Measurements from ENCODE around the gene ASB15. TPM values are rescaled to one million over a fixed set of nuclear protein-coding genes. Genes with fewer than 3 reads are reported as not detected.
"Not testable (repeated sequence)": the region's sequence is repeated elsewhere in the genome, so short reads cannot be mapped to it uniquely, and the experiment has no call there.

ASB15 gene
- total and polyA plus RNA-seq, 2 donors (not counting 3 experiments of a cell fraction or from before 2014, with no cell fraction given) = not detected

DNA sequence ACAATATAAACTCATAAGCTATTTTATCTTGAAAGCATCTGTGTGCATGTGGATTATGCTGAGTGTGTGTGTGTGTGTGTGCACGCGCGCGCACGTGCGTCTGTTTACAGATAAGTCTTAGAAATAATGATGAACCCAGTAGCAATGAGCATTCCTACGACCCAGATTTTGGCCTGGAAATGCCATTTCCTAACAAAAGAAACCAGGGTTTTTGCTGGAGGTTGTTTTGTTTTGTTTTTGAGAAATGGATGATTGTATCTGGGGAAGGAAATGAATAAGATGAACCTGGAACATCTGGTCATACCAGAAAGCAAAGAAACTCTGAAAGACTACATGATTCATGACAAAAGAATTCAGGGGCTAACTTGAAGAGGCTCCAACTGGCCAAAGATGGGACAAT is 31.9 kb downstream of the ASB15 start:
- H3K36me3 ChIP-seq (ENCODE audit: control insufficient read depth in 2 of 2, extremely low read depth in 1 of 2, insufficient read depth in 2 of 2, low read length in 2 of 2) = no peaks in the 10 kb centered on the region
- H3K79me2 ChIP-seq (ENCODE audit: control insufficient read depth, insufficient read depth, low read length) = no peaks in the 10 kb centered on the region
- H3K9me1 ChIP-seq (replicated peaks; ENCODE audit: control insufficient read depth, extremely low read depth, insufficient read depth, low read length) = no peaks in the 10 kb centered on the region
- H3K9me3 ChIP-seq (replicated peaks; ENCODE audit: control insufficient read depth, insufficient read depth, low read length) = no peaks in the 10 kb centered on the region
- TF ChIP-seq MYC (IDR thresholded peaks at IDR 0.05; ENCODE audit: low read depth, low read length) (peak; percentile 41), POLR2AphosphoS5 (IDR thresholded peaks at IDR 0.05; ENCODE audit: insufficient read depth, low read depth, low read length) (peak; percentile 83), GATA2 (IDR thresholded peaks at IDR 0.05; ENCODE audit: insufficient read depth, insufficient read length, low read depth, low read length) (peak; percentile 98), JUN (IDR thresholded peaks at IDR 0.05; ENCODE audit: borderline replicate concordance, insufficient read depth, insufficient read length, low read depth) (peak; percentile 93), POLR2A (IDR thresholded peaks at IDR 0.05; ENCODE audit: low read depth, low read length) (no peak), EZH2 (IDR thresholded peaks at IDR 0.05; ENCODE audit: borderline replicate concordance, low read depth, low read length, severe bottlenecking) (no peak), FOS (IDR thresholded peaks at IDR 0.05; ENCODE audit: borderline replicate concordance, insufficient read depth, low read length) (peak; percentile 94)
- TF ChIP-seq, protein P1, sequence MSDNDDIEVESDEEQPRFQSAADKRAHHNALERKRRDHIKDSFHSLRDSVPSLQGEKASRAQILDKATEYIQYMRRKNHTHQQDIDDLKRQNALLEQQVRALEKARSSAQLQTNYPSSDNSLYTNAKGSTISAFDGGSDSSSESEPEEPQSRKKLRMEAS (IDR thresholded peaks at IDR 0.05; ENCODE audit: insufficient read depth, insufficient read length) = peak; percentile 95
- TF ChIP-seq, protein P2, sequence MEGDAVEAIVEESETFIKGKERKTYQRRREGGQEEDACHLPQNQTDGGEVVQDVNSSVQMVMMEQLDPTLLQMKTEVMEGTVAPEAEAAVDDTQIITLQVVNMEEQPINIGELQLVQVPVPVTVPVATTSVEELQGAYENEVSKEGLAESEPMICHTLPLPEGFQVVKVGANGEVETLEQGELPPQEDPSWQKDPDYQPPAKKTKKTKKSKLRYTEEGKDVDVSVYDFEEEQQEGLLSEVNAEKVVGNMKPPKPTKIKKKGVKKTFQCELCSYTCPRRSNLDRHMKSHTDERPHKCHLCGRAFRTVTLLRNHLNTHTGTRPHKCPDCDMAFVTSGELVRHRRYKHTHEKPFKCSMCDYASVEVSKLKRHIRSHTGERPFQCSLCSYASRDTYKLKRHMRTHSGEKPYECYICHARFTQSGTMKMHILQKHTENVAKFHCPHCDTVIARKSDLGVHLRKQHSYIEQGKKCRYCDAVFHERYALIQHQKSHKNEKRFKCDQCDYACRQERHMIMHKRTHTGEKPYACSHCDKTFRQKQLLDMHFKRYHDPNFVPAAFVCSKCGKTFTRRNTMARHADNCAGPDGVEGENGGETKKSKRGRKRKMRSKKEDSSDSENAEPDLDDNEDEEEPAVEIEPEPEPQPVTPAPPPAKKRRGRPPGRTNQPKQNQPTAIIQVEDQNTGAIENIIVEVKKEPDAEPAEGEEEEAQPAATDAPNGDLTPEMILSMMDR (IDR thresholded peaks at IDR 0.05; ENCODE audit: extremely low read depth in 1 of 2, insufficient read depth in 1 of 2, low read depth in 1 of 2, low read length in 2 of 2) = no peak
- H3K27me3 ChIP-seq (ENCODE audit: control insufficient read depth in 2 of 2, insufficient read depth in 2 of 2, low read length in 2 of 2) = no peaks in the 10 kb centered on the region
- dilution Hi-C loops (cut with MboI; ENCODE audit: extremely low pct_ligation_motif_present, low sequenced_read_pairs) = no loop called here
- peak overlapping the region; percentile 77 for H3K27ac ChIP-seq (ENCODE audit: insufficient read depth, low read depth, low read length)
- CTCF ChIA-PET = interaction anchor here (0.7 to 4.7 kb wide), 11 partner anchors 11 to 238 kb away, joined by 3 to 85 read pairs (median 18); partner anchors contain the start of gene NDUFA5
- H3K4me3 ChIP-seq (replicated peaks in 1 of 3; ENCODE audit: insufficient read depth in 1 of 3, low read depth in 1 of 3, low read length in 3 of 3) = peak overlapping the region in 1 of 3 experiments; percentile 8
- H3K4me1 ChIP-seq (ENCODE audit: control insufficient read depth, extremely low read depth, insufficient read depth, low read length) = peaks cover 28% of the 10 kb centered on the region
- H3K4me2 ChIP-seq (ENCODE audit: insufficient read depth, low read length) = peak overlapping the region; percentile 82
- intact Hi-C loops (cut with micrococcal nuclease) = loop anchor here (1.0 to 10.0 kb wide), 10 partner anchors 11 to 1721 kb away; partner anchors contain the start of genes IQUB, NDUFA5 and WASL
- DNase-seq (ENCODE audit: low read depth, low spot score) = peak; percentile 93
- H4K20me1 ChIP-seq (replicated peaks; ENCODE audit: control insufficient read depth, extremely low read depth, insufficient read depth, low read length) = no peaks in the 10 kb centered on the region
- H3K9ac ChIP-seq (replicated peaks; ENCODE audit: extremely low read depth, insufficient read depth, low read length) = peak overlapping the region; percentile 53
- no TSS peak for BruUV-seq (replicated peaks)
- FAIRE-seq = peak; percentile 97
- POLR2A ChIA-PET = no interaction called here
- no peak overlapping the region for H2AFZ ChIP-seq (ENCODE audit: low read depth, low read length)

DNA sequence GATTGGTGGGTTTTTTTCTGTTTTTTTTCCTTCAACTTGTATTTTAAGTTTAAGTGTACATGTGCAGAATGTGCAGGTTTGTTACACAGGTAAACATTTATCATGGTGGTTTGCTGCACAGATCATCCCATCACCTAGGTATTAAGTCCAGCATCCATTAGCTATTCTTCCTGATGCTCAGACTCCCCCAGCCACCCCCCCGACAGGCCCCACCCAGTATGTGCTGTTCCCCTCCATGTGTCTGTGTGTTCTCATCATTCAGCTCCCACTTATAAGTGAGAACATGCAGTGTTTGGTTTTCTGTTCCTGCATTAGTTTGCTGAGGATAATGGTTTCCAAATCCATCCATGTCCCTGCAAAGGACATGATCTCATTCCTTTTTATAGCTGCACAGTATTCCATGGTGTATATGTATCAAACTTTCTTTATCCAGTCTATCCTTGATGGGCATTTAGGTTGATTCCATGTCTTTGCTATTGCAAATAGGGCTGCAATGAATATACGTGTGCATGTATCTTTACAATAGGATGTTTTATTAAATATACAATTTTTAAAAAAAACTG is 32.5 kb downstream of the ASB15 start:
- H3K36me3 ChIP-seq (ENCODE audit: control insufficient read depth in 2 of 2, extremely low read depth in 1 of 2, insufficient read depth in 2 of 2, low read length in 2 of 2); H4K20me1 ChIP-seq (replicated peaks; ENCODE audit: control insufficient read depth, extremely low read depth, insufficient read depth, low read length); BruUV-seq (replicated peaks); H3K4me3 ChIP-seq (replicated peaks in 1 of 3; ENCODE audit: insufficient read depth in 1 of 3, low read depth in 1 of 3, low read length in 3 of 3); dilution Hi-C loops (cut with MboI; ENCODE audit: extremely low pct_ligation_motif_present, low sequenced_read_pairs); H3K9me1 ChIP-seq (replicated peaks; ENCODE audit: control insufficient read depth, extremely low read depth, insufficient read depth, low read length); H3K9me3 ChIP-seq (replicated peaks; ENCODE audit: control insufficient read depth, insufficient read depth, low read length); POLR2A ChIA-PET; H2AFZ ChIP-seq (ENCODE audit: low read depth, low read length); H3K79me2 ChIP-seq (ENCODE audit: control insufficient read depth, insufficient read depth, low read length); H3K27me3 ChIP-seq (ENCODE audit: control insufficient read depth in 2 of 2, insufficient read depth in 2 of 2, low read length in 2 of 2); DNase-seq (ENCODE audit: low read depth, low spot score): not testable (repeated sequence)
- H3K27ac ChIP-seq (ENCODE audit: insufficient read depth, low read depth, low read length) = peak overlapping the region; percentile 77
- CTCF ChIA-PET = interaction anchor here (0.7 to 4.7 kb wide), 10 partner anchors 11 to 237 kb away, joined by 3 to 85 read pairs (median 22); no protein-coding TSS in a partner anchor
- H3K9ac ChIP-seq (replicated peaks; ENCODE audit: extremely low read depth, insufficient read depth, low read length) = peak overlapping the region; percentile 37
- H3K4me1 ChIP-seq (ENCODE audit: control insufficient read depth, extremely low read depth, insufficient read depth, low read length) = peaks cover 28% of the 10 kb centered on the region
- FAIRE-seq = peak; percentile 15
- intact Hi-C loops (cut with micrococcal nuclease) = loop anchor here (10.0 kb wide), 1 partner anchor 1721 kb away; no protein-coding TSS in a partner anchor
- peak overlapping the region; percentile 82 for H3K4me2 ChIP-seq (ENCODE audit: insufficient read depth, low read length)

Data from endothelial cell of umbilical vein (primary cell).